GM10847 (cell line): Measurements from ENCODE around the gene EDAR.

Experiments used
- POLR2A ChIP-seq: IDR thresholded peaks from 2 replicates; pipeline ENCODE4 v1.6.1; 2011; ENCODE audit not compliant: insufficient read length; ENCODE audit errors: extremely low read depth

EDAR gene

DNA sequence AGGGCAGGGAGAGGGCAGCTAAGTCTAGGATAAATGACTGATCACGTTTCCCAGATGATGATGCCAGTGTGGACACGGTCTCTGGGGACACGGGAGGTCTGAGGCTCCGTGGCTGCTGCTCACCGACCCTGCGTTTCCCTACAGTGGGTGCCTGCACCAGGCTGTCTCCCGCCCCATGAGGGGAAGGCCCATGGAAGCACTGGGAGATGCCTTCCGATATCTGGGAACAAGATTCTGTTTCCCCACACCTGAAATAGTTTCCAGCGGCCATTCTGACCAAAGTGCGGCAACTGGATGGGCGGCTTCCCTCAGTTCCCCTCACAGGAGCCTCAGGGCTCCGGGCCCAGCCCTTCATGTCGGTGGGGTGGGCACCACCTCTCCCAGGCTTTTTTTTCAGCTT lies 83.1 kb downstream of the EDAR start:
- no peak for TF ChIP-seq POLR2A

- TF ChIP-seq POLR2A = no peak
Observed at GRCh38 chr2:108905176-108905575, 83.8 kb downstream of the EDAR start.

DNA sequence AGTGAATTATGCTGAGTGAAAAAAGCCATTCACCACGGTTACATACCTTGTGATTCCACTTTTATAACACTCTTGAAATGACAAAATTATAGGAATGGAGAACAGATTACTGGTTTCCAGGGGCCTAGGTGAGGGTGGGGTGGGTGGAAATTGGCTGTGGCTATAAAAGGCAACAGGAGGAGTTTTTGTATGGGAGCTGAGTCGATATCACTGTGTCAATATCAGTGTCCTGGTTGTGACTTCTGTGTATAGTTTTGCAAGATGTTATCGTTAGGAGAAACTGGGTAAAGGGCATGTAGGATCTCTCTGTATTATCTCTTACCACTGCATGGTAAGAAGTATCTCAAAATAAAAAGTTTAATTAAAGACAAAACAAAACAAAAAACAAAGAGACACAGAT lies 84.3 kb downstream of the EDAR start:
- TF ChIP-seq POLR2A = no peak

- no peak for TF ChIP-seq POLR2A
Observed at GRCh38 chr2:108898315-108899082, 90.5 kb downstream of the EDAR start.

GRCh38 chr2:108896741-108897140 lies 92.3 kb downstream of the EDAR start:
- no peak for TF ChIP-seq POLR2A

GRCh38 chr2:108895188-108895587 lies 93.8 kb downstream of the EDAR start:
- no peak for TF ChIP-seq POLR2A

DNA sequence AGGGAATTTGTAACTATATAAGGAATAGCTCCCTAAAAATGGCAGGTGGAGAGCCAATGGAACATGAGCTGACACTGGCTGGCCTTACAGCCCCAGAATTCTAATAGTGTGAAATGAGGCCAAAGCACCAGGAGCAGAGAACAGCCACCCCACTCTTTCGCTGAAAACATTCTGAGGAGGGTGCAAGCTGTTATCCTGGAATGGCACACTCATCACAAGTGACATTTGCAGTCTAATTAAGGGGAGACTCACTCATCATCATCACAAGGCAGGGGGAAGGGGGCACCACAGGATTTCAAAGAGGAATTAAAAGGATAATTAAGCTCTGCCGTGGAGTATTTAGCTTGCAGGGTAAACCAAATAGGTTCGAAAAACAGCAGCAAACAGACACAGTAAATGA lies 94.3 kb downstream of the EDAR start:
- no peak for TF ChIP-seq POLR2A

GRCh38 chr2:108893277-108893676 lies 95.7 kb downstream of the EDAR start:
- TF ChIP-seq POLR2A = no peak

- TF ChIP-seq POLR2A = no peak
Observed at GRCh38 chr2:108889907-108890306, 99.1 kb downstream of the EDAR start.

GRCh38 chr2:108884619-108885018 lies 104.4 kb downstream of the EDAR start:
- no peak for TF ChIP-seq POLR2A

DNA sequence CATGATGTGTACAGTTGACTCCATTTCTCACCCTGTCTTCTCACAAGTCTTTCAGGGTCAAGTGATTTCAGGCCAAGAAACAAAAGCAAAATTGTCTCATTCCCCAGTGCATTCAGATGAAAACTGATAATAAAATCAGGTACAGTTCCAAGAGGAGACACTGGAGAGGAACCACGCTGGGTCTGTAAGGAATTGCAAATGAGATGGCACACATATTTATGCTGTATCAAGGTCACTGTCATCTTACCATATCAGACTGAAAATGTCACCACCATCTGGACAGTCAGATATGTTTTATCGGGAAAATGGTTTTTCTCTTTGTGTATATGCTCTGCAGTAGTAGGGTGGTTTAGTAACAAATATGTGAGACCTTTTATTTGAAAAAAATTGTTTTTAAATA lies 110.7 kb downstream of the EDAR start:
- no peak for TF ChIP-seq POLR2A

DNA sequence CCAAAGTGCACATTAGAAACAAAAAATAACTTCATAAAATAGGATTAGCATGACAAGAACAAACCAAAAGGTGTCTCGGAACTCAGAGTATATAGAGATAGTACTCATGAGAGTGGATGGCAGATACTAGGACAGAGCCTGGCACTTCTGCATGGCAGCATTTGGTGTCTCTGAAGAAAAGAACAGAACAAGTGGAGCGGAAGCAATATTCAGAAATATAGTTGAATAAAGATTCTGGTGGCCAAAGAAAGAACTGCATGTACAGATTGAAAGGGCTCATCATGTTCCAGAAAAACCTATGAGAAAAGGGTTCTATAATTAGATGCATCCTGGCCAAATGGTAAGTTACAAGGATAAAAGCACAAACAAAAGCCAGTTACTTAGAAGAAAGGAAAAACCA lies 111.5 kb downstream of the EDAR start:
- TF ChIP-seq POLR2A = no peak

GRCh38 chr2:108870069-108870644 lies 118.9 kb downstream of the EDAR start:
- TF ChIP-seq POLR2A = no peak

GRCh38 chr2:108869542-108869941 lies 119.5 kb downstream of the EDAR start:
- no peak for TF ChIP-seq POLR2A

DNA sequence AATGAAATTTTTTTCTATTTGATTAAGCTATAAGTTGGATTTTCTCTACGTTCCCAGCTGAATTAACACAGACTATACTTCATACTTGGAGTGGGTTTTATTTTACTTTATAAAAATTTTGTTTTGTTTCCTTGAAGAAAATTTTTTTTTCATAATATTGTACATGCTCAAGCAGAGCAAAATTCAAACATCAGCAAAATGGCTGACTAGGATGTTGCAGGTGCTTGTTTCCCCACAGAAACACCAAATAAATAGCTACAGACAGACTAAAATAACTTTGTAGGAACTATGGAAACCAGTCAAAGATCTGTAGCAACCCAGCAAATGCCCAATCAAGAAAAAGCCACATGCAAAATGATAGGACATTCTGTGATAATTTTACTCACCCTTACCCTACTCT lies 120.1 kb downstream of the EDAR start:
- TF ChIP-seq POLR2A = no peak

- no peak for TF ChIP-seq POLR2A
Observed at GRCh38 chr2:108866041-108866440, 123.0 kb downstream of the EDAR start.

DNA sequence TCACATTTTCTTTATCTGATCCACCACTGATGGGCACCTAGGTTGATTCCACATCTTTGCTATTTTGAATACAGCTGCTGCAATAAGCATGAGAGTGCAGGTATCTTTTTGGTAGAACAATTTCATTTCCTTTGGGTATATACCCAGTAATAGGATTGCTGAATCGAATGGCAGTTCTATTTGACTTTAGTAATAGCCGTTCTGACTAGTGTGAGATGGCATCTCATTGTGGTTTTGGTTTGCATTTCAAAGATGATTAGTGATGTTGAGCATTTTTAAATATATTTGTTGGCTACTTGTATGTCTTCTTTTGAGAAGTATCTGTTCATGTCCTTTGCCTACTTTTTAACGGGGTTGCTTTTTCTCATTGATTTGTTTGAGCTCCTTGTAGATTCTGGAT lies 130.1 kb downstream of the EDAR start:
- TF ChIP-seq POLR2A = no peak

DNA sequence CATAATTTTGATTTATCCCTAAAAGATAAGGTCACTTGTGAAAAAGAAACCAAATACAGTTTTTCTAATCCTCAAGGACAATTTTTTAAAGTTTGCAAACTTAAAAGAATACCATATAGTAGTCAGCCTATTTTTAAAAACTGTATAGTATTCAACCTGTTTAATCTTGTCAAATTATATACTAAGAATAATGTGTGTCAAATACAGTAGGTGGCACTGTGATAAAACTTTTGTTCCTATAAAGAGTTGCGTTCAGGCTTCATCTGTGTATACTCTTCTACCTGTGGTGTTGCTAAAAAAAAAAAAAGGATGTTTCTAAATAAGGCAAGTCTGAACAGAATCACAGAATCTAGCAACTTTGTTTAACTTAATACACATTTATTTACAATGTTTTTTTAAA lies 133.8 kb downstream of the EDAR start:
- no peak for TF ChIP-seq POLR2A

DNA sequence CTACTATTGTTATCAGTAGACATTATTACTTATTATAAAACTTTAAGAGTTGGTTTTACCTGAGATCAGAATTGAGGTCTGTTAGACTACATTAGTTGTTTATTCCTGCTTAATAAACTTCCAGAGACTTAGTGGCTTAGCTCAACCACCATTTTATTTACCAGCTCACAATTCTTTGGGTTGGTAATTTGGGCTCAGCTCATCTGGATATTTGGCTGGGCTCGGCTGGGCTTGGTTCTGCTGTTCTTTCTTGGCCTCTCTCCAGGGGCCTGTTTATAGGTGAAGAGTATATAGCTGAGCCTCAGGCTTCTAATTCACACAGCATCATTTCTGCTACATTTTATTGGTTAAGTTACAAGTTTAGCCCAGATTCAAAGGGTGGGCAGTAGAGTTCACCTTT lies 134.5 kb downstream of the EDAR start:
- TF ChIP-seq POLR2A = no peak
